CD14-positive monocyte (primary cell): ENCODE measurements around the gene UBR1. TPM values are rescaled to one million over a fixed set of nuclear protein-coding genes. Genes with fewer than 3 reads are reported as not detected.

Experiments used
- DNase-seq, 3 donors: peaks; one replicate each; pipeline ENCODE4 v3.0.0-alpha.2; 2011 to 2022
- H2AFZ ChIP-seq: 2 replicates; pipeline ENCODE4 v1.6.0; 2012; ENCODE audit warnings: mild to moderate bottlenecking, low read depth, low read length, inconsistent platforms; ENCODE audit not compliant: insufficient read depth, poor library complexity, severe bottlenecking
- H3K27ac ChIP-seq, 2 donors: 1 replicate in 1 of 2; 2 replicates in 1 of 2; pipeline ENCODE4 v1.5.1; 2012 to 2013; ENCODE audit warnings: low read length in 2 of 2, control low read depth in 1 of 2, inconsistent platforms in 1 of 2, low read depth in 1 of 2, mild to moderate bottlenecking in 1 of 2
- H3K27me3 ChIP-seq, 2 donors: one replicate each; pipeline versions ENCODE4 v1.6.0 to v1.6.1; 2011 to 2013; ENCODE audit warnings: low read length in 2 of 2; ENCODE audit not compliant: control insufficient read depth in 2 of 2, insufficient read depth in 2 of 2
- H3K36me3 ChIP-seq, 2 donors: replicated peaks in 1 of 2; 1 replicate in 1 of 2; 2 replicates in 1 of 2; pipeline versions ENCODE4 v1.5.1 to v1.6.1; 2012 to 2013; ENCODE audit warnings: low read length in 2 of 2, control low read depth in 1 of 2, inconsistent platforms in 1 of 2, mild to moderate bottlenecking in 1 of 2; ENCODE audit not compliant: insufficient read depth in 2 of 2, control insufficient read depth in 1 of 2
- H3K4me1 ChIP-seq, 2 donors: 1 replicate in 1 of 2; 2 replicates in 1 of 2; pipeline versions ENCODE4 v1.5.1 to v1.6.1; 2012 to 2013; ENCODE audit warnings: low read length in 2 of 2, control low read depth in 1 of 2, inconsistent platforms in 1 of 2, mild to moderate bottlenecking in 1 of 2, moderate library complexity in 1 of 2; ENCODE audit not compliant: insufficient read depth in 2 of 2, control insufficient read depth in 1 of 2
- H3K4me2 ChIP-seq: replicated peaks from 2 replicates; pipeline ENCODE3; 2012; ENCODE audit warnings: low read length, moderate library complexity, mild to moderate bottlenecking; ENCODE audit not compliant: poor library complexity, severe bottlenecking; ENCODE audit errors: extremely low read depth
- H3K4me3 ChIP-seq, 3 experiments: fragments of 200-600 bp in 1 of 3; sonication (generic) in 1 of 3; replicated peaks in 1 of 3; 1 replicate in 2 of 3; 2 replicates in 1 of 3; pipeline ENCODE4 v1.5.1; 2011 to 2013; ENCODE audit warnings: low read length in 3 of 3, mild to moderate bottlenecking in 3 of 3, control low read depth in 2 of 3, low read depth in 2 of 3, inconsistent platforms in 1 of 3, moderate library complexity in 1 of 3
- H3K79me2 ChIP-seq: 2 replicates; pipeline ENCODE4 v1.6.0; 2012; ENCODE audit warnings: mild to moderate bottlenecking, control low read depth, inconsistent platforms, low read length, moderate library complexity; ENCODE audit not compliant: insufficient read depth
- H3K9ac ChIP-seq: 2 replicates; pipeline ENCODE4 v1.6.0; 2017; ENCODE audit warnings: low read length, mild to moderate bottlenecking; ENCODE audit not compliant: insufficient read depth, poor library complexity, severe bottlenecking
- H3K9me3 ChIP-seq, 2 donors: replicated peaks in 1 of 2; 1 replicate in 1 of 2; 2 replicates in 1 of 2; pipeline versions ENCODE4 v1.5.1 to v1.6.1; 2012 to 2013; ENCODE audit warnings: low read length in 2 of 2, control low read depth in 1 of 2; ENCODE audit not compliant: control insufficient read depth in 1 of 2, insufficient read depth in 1 of 2
- H4K20me1 ChIP-seq: 2 replicates; pipeline ENCODE4 v1.6.0; 2012; ENCODE audit warnings: mild to moderate bottlenecking, low read length, control low read depth, moderate library complexity; ENCODE audit not compliant: insufficient read depth
- H3K27ac Mint-ChIP-seq, 7 donors: one replicate each; pipeline ENCODE4 v1.8.0; 2020; ENCODE audit warnings: mild to moderate bottlenecking in 7 of 7, mixed read lengths in 7 of 7, moderate library complexity in 6 of 7, inconsistent platforms in 2 of 7
- H3K27me3 Mint-ChIP-seq, 3 donors: one replicate each; pipeline ENCODE4 v1.8.0; 2021 to 2022; ENCODE audit warnings: low read depth in 3 of 3, mild to moderate bottlenecking in 3 of 3, mixed read lengths in 3 of 3, moderate library complexity in 3 of 3, inconsistent platforms in 1 of 3
- H3K36me3 Mint-ChIP-seq, 2 donors: one replicate each; pipeline ENCODE4 v1.8.0; 2020; ENCODE audit warnings: mixed read lengths in 2 of 2, inconsistent platforms in 1 of 2, mild to moderate bottlenecking in 1 of 2
- H3K4me1 Mint-ChIP-seq: one replicate; pipeline ENCODE4 v1.8.0; 2020; ENCODE audit warnings: mild to moderate bottlenecking, mixed read lengths
- H3K4me3 Mint-ChIP-seq, 2 donors: one replicate each; pipeline ENCODE4 v1.8.0; 2020; ENCODE audit warnings: mild to moderate bottlenecking in 2 of 2, mixed read lengths in 2 of 2, moderate library complexity in 1 of 2
- H3K9me3 Mint-ChIP-seq, 7 donors: one replicate each; pipeline ENCODE4 v1.8.0; 2020 to 2022; ENCODE audit warnings: mixed read lengths in 7 of 7, mild to moderate bottlenecking in 6 of 7, moderate library complexity in 6 of 7, inconsistent platforms in 2 of 7
- WGBS: methylation state at CpG from one replicate; pipeline ENCODE4 v1.1.5; 2013; ENCODE audit warnings: missing lambda C conversion rate; ENCODE audit not compliant: insufficient coverage; 5-methylcytosine and 5-hydroxymethylcytosine counted together
- intact Hi-C, 2 donors: fragments of 100-400 bp; cut with micrococcal nuclease; formaldehyde crosslinking; loops; one replicate each; pipeline versions ENCODE4 v1.15.0 to v1.15.1; 2023
- polyA plus RNA-seq, 3 donors: library from polyadenylated mRNA; depleted of rRNA in 1 of 3; unstranded in 2 of 3; stranded (reverse) in 1 of 3; fragments of 300-500 nt in 2 of 3; fragments of >200 nt in 1 of 3; fragmentation: Illumina TruSeq in 2 of 3; gene quantifications; 1 replicate in 2 of 3; 2 replicates in 1 of 3; pipeline ENCODE4 v1.2.3, GENCODE V29; 2012 to 2021
- TF ChIP-seq, protein P1 (sequence below): fragments of 200-600 bp; IDR thresholded peaks from one replicate; pipeline ENCODE4 v1.8.0; 2022; ENCODE audit warnings: antibody characterized with exemption, mild to moderate bottlenecking

The UBR1 gene
- polyA plus RNA-seq, 3 donors = 5.1 to 7.9 (median 6.3) TPM

DNA sequence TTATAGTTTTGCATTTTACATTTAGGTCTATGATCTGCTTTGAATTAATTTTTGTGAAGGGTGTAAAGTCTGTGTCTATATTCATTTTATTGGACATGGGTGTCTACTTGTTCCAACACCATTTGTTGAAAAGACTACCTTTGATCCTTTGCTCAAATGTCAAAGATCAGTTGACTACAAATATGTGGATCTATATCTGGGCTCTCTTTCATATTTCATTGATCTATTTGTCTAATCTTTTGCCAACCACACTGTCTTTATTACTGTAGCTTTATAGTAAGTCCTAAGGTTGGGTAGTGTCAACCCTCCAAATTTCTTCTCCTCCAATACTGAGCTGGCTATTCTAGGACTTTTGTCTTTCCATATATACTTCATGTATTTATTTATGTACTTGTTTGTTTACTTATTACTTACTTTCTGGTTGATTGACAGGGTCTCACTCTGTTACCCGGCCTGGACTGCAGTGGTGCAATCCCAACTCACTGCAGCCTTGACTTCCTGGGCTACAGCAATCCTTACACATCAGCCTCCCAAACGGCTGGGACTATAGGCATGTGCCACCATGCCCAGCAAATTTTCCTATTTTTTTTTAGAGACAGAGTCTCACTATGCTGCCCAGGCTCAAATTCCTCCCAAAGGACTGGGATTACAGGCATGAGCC is 131.5 kb downstream of the UBR1 start:
- no peak overlapping the region for H2AFZ ChIP-seq
- no peak overlapping the region for H3K9ac ChIP-seq
- Mint-ChIP-seq H3K4me3 (no peak overlapping the region), H3K27ac (no peak overlapping the region), H3K36me3 (peaks cover 79 to 91% of the 10 kb centered on the region in 2 donors), H3K4me1 (no peaks in the 10 kb centered on the region), H3K27me3 (no peaks in the 10 kb centered on the region), H3K9me3 (peaks cover 0 to 6% (median 0%) of the 10 kb centered on the region in 7 donors)
- TF ChIP-seq, protein P1, sequence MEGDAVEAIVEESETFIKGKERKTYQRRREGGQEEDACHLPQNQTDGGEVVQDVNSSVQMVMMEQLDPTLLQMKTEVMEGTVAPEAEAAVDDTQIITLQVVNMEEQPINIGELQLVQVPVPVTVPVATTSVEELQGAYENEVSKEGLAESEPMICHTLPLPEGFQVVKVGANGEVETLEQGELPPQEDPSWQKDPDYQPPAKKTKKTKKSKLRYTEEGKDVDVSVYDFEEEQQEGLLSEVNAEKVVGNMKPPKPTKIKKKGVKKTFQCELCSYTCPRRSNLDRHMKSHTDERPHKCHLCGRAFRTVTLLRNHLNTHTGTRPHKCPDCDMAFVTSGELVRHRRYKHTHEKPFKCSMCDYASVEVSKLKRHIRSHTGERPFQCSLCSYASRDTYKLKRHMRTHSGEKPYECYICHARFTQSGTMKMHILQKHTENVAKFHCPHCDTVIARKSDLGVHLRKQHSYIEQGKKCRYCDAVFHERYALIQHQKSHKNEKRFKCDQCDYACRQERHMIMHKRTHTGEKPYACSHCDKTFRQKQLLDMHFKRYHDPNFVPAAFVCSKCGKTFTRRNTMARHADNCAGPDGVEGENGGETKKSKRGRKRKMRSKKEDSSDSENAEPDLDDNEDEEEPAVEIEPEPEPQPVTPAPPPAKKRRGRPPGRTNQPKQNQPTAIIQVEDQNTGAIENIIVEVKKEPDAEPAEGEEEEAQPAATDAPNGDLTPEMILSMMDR = no peak
- H3K4me3 ChIP-seq = no peak overlapping the region
- intact Hi-C loops = no loop called here
- H3K79me2 ChIP-seq = no peaks in the 10 kb centered on the region
- no peaks in the 10 kb centered on the region for H3K9me3 ChIP-seq
- H3K27me3 ChIP-seq = no peaks in the 10 kb centered on the region
- H3K27ac ChIP-seq = no peak overlapping the region
- no peak overlapping the region for H3K4me2 ChIP-seq
- no peaks in the 10 kb centered on the region for H4K20me1 ChIP-seq
- 100% methylated on average over 1 of the region's 2 CpGs for WGBS
- no peaks in the 10 kb centered on the region for H3K4me1 ChIP-seq
- no peak for DNase-seq
- peaks cover 58 to 88% of the 10 kb centered on the region in 2 donors for H3K36me3 ChIP-seq

DNA sequence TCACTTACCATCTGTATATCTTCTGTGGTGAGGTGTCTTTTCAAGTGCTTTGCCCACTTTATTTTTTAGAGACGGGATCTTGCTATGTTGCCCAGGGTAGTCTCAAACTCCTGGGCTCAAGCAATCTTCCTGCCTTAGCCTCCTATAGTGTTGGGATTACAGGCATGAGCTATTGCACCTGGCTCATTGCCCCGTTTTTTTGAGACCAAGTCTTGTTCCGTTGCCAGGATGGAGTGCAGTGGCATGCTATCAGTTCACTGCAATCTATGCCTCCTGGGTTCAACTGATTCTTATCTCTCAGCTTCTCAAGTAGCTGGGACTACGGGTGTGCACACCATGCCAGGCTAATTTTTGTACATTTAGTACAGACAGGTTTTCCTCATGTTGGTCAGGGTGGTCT is 132.7 kb downstream of the UBR1 start:
- no peak overlapping the region for H3K4me3 Mint-ChIP-seq
- H3K9me3 ChIP-seq = no peaks in the 10 kb centered on the region
- no peaks in the 10 kb centered on the region for H3K4me1 Mint-ChIP-seq
- H3K27me3 ChIP-seq = no peaks in the 10 kb centered on the region
- no peak overlapping the region for H3K9ac ChIP-seq
- no peak overlapping the region for H3K4me2 ChIP-seq
- no peak overlapping the region for H3K4me3 ChIP-seq
- H3K36me3 ChIP-seq = peaks cover 55 to 95% of the 10 kb centered on the region in 2 donors
- no peaks in the 10 kb centered on the region for H3K4me1 ChIP-seq
- H3K27ac Mint-ChIP-seq = peak overlapping the region in 1 of 7 donors; percentile 60
- no peak overlapping the region for H2AFZ ChIP-seq
- no peaks in the 10 kb centered on the region for H4K20me1 ChIP-seq
- DNase-seq = no peak
- 100% methylated on average over 3 of the region's 4 CpGs for WGBS
- no peaks in the 10 kb centered on the region for H3K27me3 Mint-ChIP-seq
- no peaks in the 10 kb centered on the region for H3K79me2 ChIP-seq
- H3K27ac ChIP-seq = no peak overlapping the region
- H3K9me3 Mint-ChIP-seq = peaks cover 0 to 6% (median 0%) of the 10 kb centered on the region in 7 donors
- intact Hi-C loops = no loop called here
- peaks cover 85 to 90% of the 10 kb centered on the region in 2 donors for H3K36me3 Mint-ChIP-seq
- TF ChIP-seq, protein P1 = no peak
